HUES48 (cell line): ENCODE results near the gene TRAM2.

Experiments used
- H3K27ac ChIP-seq: one replicate; pipeline ENCODE4 v1.7.0; 2013; ENCODE audit warnings: low read depth, low read length, inconsistent platforms
- H3K27me3 ChIP-seq: 2 replicates; pipeline ENCODE4 v1.6.1; 2013; ENCODE audit warnings: mild to moderate bottlenecking, low read length; ENCODE audit not compliant: control insufficient read depth, insufficient read depth
- H3K36me3 ChIP-seq: 2 replicates; pipeline ENCODE4 v1.6.1; 2013; ENCODE audit warnings: low read length; ENCODE audit not compliant: control insufficient read depth, insufficient read depth
- H3K4me1 ChIP-seq: 2 replicates; pipeline ENCODE4 v1.6.1; 2013; ENCODE audit warnings: mild to moderate bottlenecking, low read length; ENCODE audit not compliant: control insufficient read depth, insufficient read depth
- H3K4me3 ChIP-seq: 2 replicates; pipeline ENCODE4 v1.5.1; 2013; ENCODE audit warnings: mild to moderate bottlenecking, low read depth, low read length
- H3K9ac ChIP-seq: 2 replicates; pipeline ENCODE4 v1.6.1; 2013; ENCODE audit warnings: mild to moderate bottlenecking, low read depth, low read length, moderate library complexity
- H3K9me3 ChIP-seq: 2 replicates; pipeline ENCODE4 v1.6.1; 2013; ENCODE audit warnings: low read length; ENCODE audit not compliant: control insufficient read depth, insufficient read depth

The TRAM2 gene

GRCh38 chr6:52577022-52577777, at the start of gene TRAM2:
TSS of gene TRAM2 (minus strand) at chr6:52577060. CDS start at chr6:52576915, 145 bp downstream.
- peak within 1 kb of the TSS; percentile 91 for H3K9ac ChIP-seq
- H3K9me3 ChIP-seq = no peaks in the 10 kb centered on the region
- H3K27ac ChIP-seq = peak within 1 kb of the TSS; percentile 97
- no peaks in the 10 kb centered on the region for H3K36me3 ChIP-seq
- H3K27me3 ChIP-seq = no peaks in the 10 kb centered on the region
- H3K4me1 ChIP-seq = peaks cover 34% of the 10 kb centered on the region
- H3K4me3 ChIP-seq = peak within 1 kb of the TSS; percentile 79

GRCh38 chr6:52622810-52623209, 46.0 kb upstream of the TRAM2 start:
- no peaks in the 10 kb centered on the region for H3K27me3 ChIP-seq
- no peaks in the 10 kb centered on the region for H3K4me1 ChIP-seq
- no peak overlapping the region for H3K4me3 ChIP-seq
- H3K9ac ChIP-seq = no peak overlapping the region
- H3K36me3 ChIP-seq = no peaks in the 10 kb centered on the region
- H3K27ac ChIP-seq = no peak overlapping the region
- no peaks in the 10 kb centered on the region for H3K9me3 ChIP-seq

GRCh38 chr6:52621631-52622030, 44.8 kb upstream of the TRAM2 start:
- no peak overlapping the region for H3K9ac ChIP-seq
- no peak overlapping the region for H3K27ac ChIP-seq
- no peaks in the 10 kb centered on the region for H3K9me3 ChIP-seq
- H3K27me3 ChIP-seq = no peaks in the 10 kb centered on the region
- no peak overlapping the region for H3K4me3 ChIP-seq
- no peaks in the 10 kb centered on the region for H3K36me3 ChIP-seq
- H3K4me1 ChIP-seq = no peaks in the 10 kb centered on the region

GRCh38 chr6:52620906-52621190, 44.0 kb upstream of the TRAM2 start:
- H3K27me3 ChIP-seq = no peaks in the 10 kb centered on the region
- no peak overlapping the region for H3K4me3 ChIP-seq
- H3K9me3 ChIP-seq = no peaks in the 10 kb centered on the region
- H3K4me1 ChIP-seq = no peaks in the 10 kb centered on the region
- H3K27ac ChIP-seq = no peak overlapping the region
- no peaks in the 10 kb centered on the region for H3K36me3 ChIP-seq
- no peak overlapping the region for H3K9ac ChIP-seq

GRCh38 chr6:52620055-52620905, 43.4 kb upstream of the TRAM2 start:
- Histone ChIP-seq H3K4me1 (no peaks in the 10 kb centered on the region), H3K4me3 (no peak overlapping the region), H3K9ac (no peak overlapping the region), H3K27me3 (no peaks in the 10 kb centered on the region), H3K9me3 (no peaks in the 10 kb centered on the region), H3K27ac (no peak overlapping the region), H3K36me3 (no peaks in the 10 kb centered on the region)

GRCh38 chr6:52617087-52617486, 40.2 kb upstream of the TRAM2 start:
- no peaks in the 10 kb centered on the region for H3K36me3 ChIP-seq
- no peak overlapping the region for H3K4me3 ChIP-seq
- no peak overlapping the region for H3K9ac ChIP-seq
- H3K27ac ChIP-seq = no peak overlapping the region
- H3K9me3 ChIP-seq = no peaks in the 10 kb centered on the region
- H3K27me3 ChIP-seq = no peaks in the 10 kb centered on the region
- H3K4me1 ChIP-seq = peaks cover 6% of the 10 kb centered on the region; the same call in 1 of the 2 replicates

- Histone ChIP-seq H3K4me1 (peaks cover 6% of the 10 kb centered on the region; the same call in 1 of the 2 replicates), H3K27ac (no peak overlapping the region), H3K27me3 (no peaks in the 10 kb centered on the region), H3K9me3 (no peaks in the 10 kb centered on the region), H3K36me3 (no peaks in the 10 kb centered on the region), H3K4me3 (no peak overlapping the region), H3K9ac (no peak overlapping the region)
Measured at GRCh38 chr6:52616059-52616690, 39.3 kb upstream of the TRAM2 start.

- H3K36me3 ChIP-seq = no peaks in the 10 kb centered on the region
- no peak overlapping the region for H3K4me3 ChIP-seq
- no peak overlapping the region for H3K27ac ChIP-seq
- no peaks in the 10 kb centered on the region for H3K9me3 ChIP-seq
- no peaks in the 10 kb centered on the region for H3K27me3 ChIP-seq
- H3K4me1 ChIP-seq = peaks cover 6% of the 10 kb centered on the region; the same call in 1 of the 2 replicates
- H3K9ac ChIP-seq = no peak overlapping the region
Measured at GRCh38 chr6:52612336-52613054, 35.6 kb upstream of the TRAM2 start.

GRCh38 chr6:52611833-52612232, 35.0 kb upstream of the TRAM2 start:
- H3K9ac ChIP-seq = no peak overlapping the region
- no peaks in the 10 kb centered on the region for H3K27me3 ChIP-seq
- no peaks in the 10 kb centered on the region for H3K36me3 ChIP-seq
- H3K4me1 ChIP-seq = peaks cover 6% of the 10 kb centered on the region; the same call in 1 of the 2 replicates
- H3K27ac ChIP-seq = no peak overlapping the region
- H3K9me3 ChIP-seq = no peaks in the 10 kb centered on the region
- H3K4me3 ChIP-seq = no peak overlapping the region

- H3K9me3 ChIP-seq = no peaks in the 10 kb centered on the region
- no peak overlapping the region for H3K27ac ChIP-seq
- no peaks in the 10 kb centered on the region for H3K27me3 ChIP-seq
- H3K4me1 ChIP-seq = peaks cover 6% of the 10 kb centered on the region; the same call in 1 of the 2 replicates
- H3K4me3 ChIP-seq = no peak overlapping the region
- H3K9ac ChIP-seq = no peak overlapping the region
- H3K36me3 ChIP-seq = no peaks in the 10 kb centered on the region
Measured at GRCh38 chr6:52610745-52611355, 34.0 kb upstream of the TRAM2 start.
